Trophoblast cell (in vitro differentiated cells and primary cell): Measurements from ENCODE around the gene MAP2K6.
A peak's percentile ranks its signal among the peaks of the same experiment; 100 is the strongest.

Experiments used
- DNase-seq, 2 donors: peaks; one replicate each; pipeline ENCODE4 v3.0.0-alpha.2; 2016
- H2AFZ ChIP-seq: 2 replicates; pipeline ENCODE4 v1.6.1; 2013; ENCODE audit warnings: low read length, moderate library complexity, mild to moderate bottlenecking; ENCODE audit not compliant: insufficient read depth, poor library complexity
- H2AK5ac ChIP-seq: 2 replicates; pipeline ENCODE4 v1.6.1; 2013; ENCODE audit warnings: mild to moderate bottlenecking, low read length
- H2BK120ac ChIP-seq: 2 replicates; pipeline ENCODE4 v1.6.1; 2013; ENCODE audit warnings: low read length, mild to moderate bottlenecking, moderate library complexity; ENCODE audit not compliant: insufficient read depth, poor library complexity
- H2BK12ac ChIP-seq: 2 replicates; pipeline ENCODE4 v1.6.1; 2013; ENCODE audit warnings: mild to moderate bottlenecking, low read length, moderate library complexity
- H2BK5ac ChIP-seq: 2 replicates; pipeline ENCODE4 v1.6.1; 2013; ENCODE audit warnings: low read length, low read depth, moderate library complexity, mild to moderate bottlenecking; ENCODE audit not compliant: poor library complexity
- H3K14ac ChIP-seq: 2 replicates; pipeline ENCODE4 v1.6.1; 2013; ENCODE audit warnings: mild to moderate bottlenecking, low read length
- H3K18ac ChIP-seq: 2 replicates; pipeline ENCODE4 v1.6.1; 2013; ENCODE audit warnings: mild to moderate bottlenecking, low read length
- H3K23ac ChIP-seq: 2 replicates; pipeline ENCODE4 v1.6.1; 2013; ENCODE audit warnings: low read length
- H3K27ac ChIP-seq: 2 replicates; pipeline ENCODE4 v1.5.1; 2013; ENCODE audit warnings: low read depth, mild to moderate bottlenecking, inconsistent platforms, low read length, moderate library complexity
- H3K27me3 ChIP-seq: 2 replicates; pipeline ENCODE4 v1.6.1; 2013; ENCODE audit warnings: inconsistent platforms, mild to moderate bottlenecking, low read length, moderate library complexity; ENCODE audit not compliant: insufficient read depth
- H3K36me3 ChIP-seq, 2 experiments: 1 replicate in 1 of 2; 2 replicates in 1 of 2; pipeline ENCODE4 v1.6.1; 2013; ENCODE audit warnings: low read length in 2 of 2, mild to moderate bottlenecking in 2 of 2, moderate library complexity in 1 of 2; ENCODE audit not compliant: insufficient read depth in 2 of 2, control insufficient read depth in 1 of 2
- H3K4ac ChIP-seq: 2 replicates; pipeline ENCODE4 v1.6.1; 2013; ENCODE audit warnings: low read depth, mild to moderate bottlenecking, low read length, moderate library complexity
- H3K4me1 ChIP-seq, 2 experiments: 1 replicate in 1 of 2; 2 replicates in 1 of 2; pipeline ENCODE4 v1.6.1; 2013; ENCODE audit warnings: low read length in 2 of 2, mild to moderate bottlenecking in 2 of 2, moderate library complexity in 1 of 2; ENCODE audit not compliant: insufficient read depth in 2 of 2, control insufficient read depth in 1 of 2
- H3K4me2 ChIP-seq: 2 replicates; pipeline ENCODE4 v1.6.1; 2013; ENCODE audit warnings: inconsistent platforms, mild to moderate bottlenecking, low read length, moderate library complexity
- H3K4me3 ChIP-seq: 2 replicates; pipeline ENCODE4 v1.5.1; 2013; ENCODE audit warnings: mild to moderate bottlenecking, low read depth, low read length, inconsistent platforms
- H3K79me1 ChIP-seq: one replicate; pipeline ENCODE4 v1.6.1; 2013; ENCODE audit warnings: low read length
- H3K79me2 ChIP-seq: 2 replicates; pipeline ENCODE4 v1.6.1; 2013; ENCODE audit warnings: low read length, mild to moderate bottlenecking; ENCODE audit not compliant: control insufficient read depth, insufficient read depth, poor library complexity
- H3K9ac ChIP-seq: 2 replicates; pipeline ENCODE4 v1.6.1; 2013; ENCODE audit warnings: mild to moderate bottlenecking, low read length
- H3K9me3 ChIP-seq: 2 replicates; pipeline ENCODE4 v1.6.1; 2013; ENCODE audit warnings: low read depth, mild to moderate bottlenecking, control low read depth, inconsistent platforms, low read length; ENCODE audit not compliant: insufficient read depth
- H4K12ac ChIP-seq: 2 replicates; pipeline ENCODE4 v1.6.1; 2013; ENCODE audit warnings: low read depth, mild to moderate bottlenecking, low read length, moderate library complexity
- H4K8ac ChIP-seq: 2 replicates; pipeline ENCODE4 v1.6.1; 2013; ENCODE audit warnings: low read depth, mild to moderate bottlenecking, low read length, moderate library complexity
- H4K91ac ChIP-seq: one replicate; pipeline ENCODE4 v1.6.1; 2013; ENCODE audit warnings: low read depth, mild to moderate bottlenecking, low read length, moderate library complexity
- WGBS: extraction: QIAGEN DNeasy Blood & Tissue Kit; methylation state at CpG from one replicate; pipeline ENCODE4 v1.1.7; 2013; ENCODE audit warnings: missing lambda C conversion rate; ENCODE audit not compliant: insufficient read length, insufficient coverage; ENCODE audit errors: extremely low coverage; 5-methylcytosine and 5-hydroxymethylcytosine counted together

The MAP2K6 gene

DNA sequence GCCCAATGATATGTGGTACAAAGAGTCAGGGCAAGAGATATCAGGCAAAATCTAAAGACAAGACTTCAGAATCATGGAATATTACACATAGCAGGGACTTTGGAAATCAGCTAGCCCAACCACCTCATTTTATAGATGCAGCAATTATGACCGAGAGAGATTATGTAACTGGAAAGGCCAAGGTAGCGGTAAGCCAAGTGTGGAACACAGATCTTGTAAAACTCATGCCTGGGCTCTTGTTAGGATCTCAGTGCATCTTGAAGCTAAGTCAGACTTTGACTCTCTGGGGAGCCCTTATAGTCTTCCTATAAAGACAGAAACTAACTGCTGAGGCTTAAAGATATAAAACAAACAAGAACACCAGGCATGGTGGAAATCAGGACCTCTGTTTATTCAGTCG, 18.6 kb downstream of the MAP2K6 start:
- Histone ChIP-seq H4K8ac (no peak overlapping the region), H3K79me2 (no peaks in the 10 kb centered on the region), H3K27me3 (no peaks in the 10 kb centered on the region), H2BK5ac (no peak overlapping the region), H2BK12ac (no peak overlapping the region), H4K91ac (no peak overlapping the region), H2BK120ac (no peak overlapping the region), H3K4me1 (peaks cover 0 to 2% of the 10 kb centered on the region in 2 experiments), H3K36me3 (no peaks in the 10 kb centered on the region), H3K4me2 (no peak overlapping the region), H3K4me3 (no peak overlapping the region), H3K23ac (no peak overlapping the region), H3K9ac (no peak overlapping the region), H2AFZ (no peak overlapping the region), H3K4ac (no peak overlapping the region), H2AK5ac (no peak overlapping the region), H3K79me1 (peaks cover 5% of the 10 kb centered on the region), H3K14ac (no peak overlapping the region), H3K9me3 (no peaks in the 10 kb centered on the region), H3K27ac (no peak overlapping the region), H3K18ac (no peak overlapping the region), H4K12ac (no peak overlapping the region)
- WGBS = no CpG with 5 or more reads among the region's 3 CpGs
- DNase-seq = no peak

GRCh38 chr17:69434164-69434579, 19.7 kb downstream of the MAP2K6 start:
- Histone ChIP-seq H4K91ac (no peak overlapping the region), H2BK12ac (no peak overlapping the region), H3K36me3 (no peaks in the 10 kb centered on the region), H3K4me1 (peaks cover 0 to 2% of the 10 kb centered on the region in 2 experiments), H4K12ac (no peak overlapping the region), H2AFZ (no peak overlapping the region), H3K27me3 (no peaks in the 10 kb centered on the region), H3K14ac (no peak overlapping the region), H3K79me1 (peaks cover 3% of the 10 kb centered on the region), H3K79me2 (no peaks in the 10 kb centered on the region), H3K27ac (no peak overlapping the region), H3K18ac (no peak overlapping the region), H2BK5ac (no peak overlapping the region), H3K4me3 (no peak overlapping the region), H4K8ac (no peak overlapping the region), H3K9ac (no peak overlapping the region), H3K4ac (no peak overlapping the region), H2AK5ac (no peak overlapping the region), H3K23ac (no peak overlapping the region), H3K4me2 (no peak overlapping the region), H3K9me3 (no peaks in the 10 kb centered on the region), H2BK120ac (no peak overlapping the region)
- no CpG with 5 or more reads among the region's 3 CpGs for WGBS
- DNase-seq = no peak

DNA sequence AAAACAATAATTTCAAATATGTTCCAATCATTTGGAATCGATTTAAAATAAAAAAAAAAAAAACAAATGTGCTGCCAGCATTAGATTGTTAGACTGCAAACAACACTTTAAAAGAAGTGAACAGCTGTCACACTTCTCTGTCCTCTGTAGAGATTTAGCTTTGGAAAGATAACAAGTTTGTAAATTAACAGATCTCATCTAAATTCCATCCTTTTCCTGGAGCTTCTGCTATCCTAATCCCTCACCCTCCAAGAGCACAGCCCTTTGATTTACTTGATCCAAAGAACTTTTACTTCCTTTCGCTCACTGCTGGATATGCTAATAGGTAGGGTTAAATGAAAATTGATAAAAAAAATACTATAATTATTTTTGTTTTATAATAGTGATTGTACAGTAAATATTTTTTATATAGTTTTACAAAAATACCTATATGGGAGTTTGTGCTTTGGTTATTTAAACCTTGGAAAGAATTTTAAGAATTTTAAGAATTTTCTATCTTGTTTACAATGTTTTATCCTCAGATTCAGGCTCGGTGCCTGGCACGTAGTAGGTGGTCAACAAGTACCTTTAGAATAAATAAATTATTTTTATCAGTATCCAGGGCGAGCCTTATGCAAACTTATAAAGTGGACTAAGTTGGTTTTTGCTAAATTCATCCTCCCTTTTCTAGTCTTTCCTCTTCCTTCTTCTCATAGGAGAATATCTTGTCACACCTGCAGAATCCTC, 21.6 kb downstream of the MAP2K6 start:
- H3K27ac ChIP-seq = no peak overlapping the region
- no peak overlapping the region for H3K23ac ChIP-seq
- H3K18ac ChIP-seq = no peak overlapping the region
- H4K8ac ChIP-seq = no peak overlapping the region
- no peak overlapping the region for H3K4me3 ChIP-seq
- H3K14ac ChIP-seq = no peak overlapping the region
- no peaks in the 10 kb centered on the region for H3K79me2 ChIP-seq
- no peak overlapping the region for H2AK5ac ChIP-seq
- no peak overlapping the region for H4K12ac ChIP-seq
- H2BK5ac ChIP-seq = no peak overlapping the region
- no peak overlapping the region for H2BK120ac ChIP-seq
- no peak overlapping the region for H3K9ac ChIP-seq
- no peak overlapping the region for H2BK12ac ChIP-seq
- no peak overlapping the region for H2AFZ ChIP-seq
- no peaks in the 10 kb centered on the region for H3K36me3 ChIP-seq
- no peak overlapping the region for H3K4me2 ChIP-seq
- H3K27me3 ChIP-seq = no peaks in the 10 kb centered on the region
- H3K4me1 ChIP-seq = no peaks in the 10 kb centered on the region
- no peaks in the 10 kb centered on the region for H3K79me1 ChIP-seq
- no peaks in the 10 kb centered on the region for H3K9me3 ChIP-seq
- H4K91ac ChIP-seq = no peak overlapping the region
- no peak overlapping the region for H3K4ac ChIP-seq
- no peak for DNase-seq
- no CpG with 5 or more reads among the region's 5 CpGs for WGBS

GRCh38 chr17:69437475-69437874, 23.0 kb downstream of the MAP2K6 start:
- H2BK5ac ChIP-seq = no peak overlapping the region
- no peak overlapping the region for H3K23ac ChIP-seq
- H3K14ac ChIP-seq = no peak overlapping the region
- no peaks in the 10 kb centered on the region for H3K4me1 ChIP-seq
- no peak overlapping the region for H3K4ac ChIP-seq
- H4K12ac ChIP-seq = no peak overlapping the region
- no CpG with 5 or more reads among the region's 1 CpG for WGBS
- H3K9me3 ChIP-seq = no peaks in the 10 kb centered on the region
- H3K79me2 ChIP-seq = no peaks in the 10 kb centered on the region
- H3K79me1 ChIP-seq = no peaks in the 10 kb centered on the region
- no peak overlapping the region for H2AK5ac ChIP-seq
- no peak overlapping the region for H2AFZ ChIP-seq
- H3K4me3 ChIP-seq = no peak overlapping the region
- no peak overlapping the region for H3K4me2 ChIP-seq
- peak in 1 of 2 donors; percentile 54 for DNase-seq
- H3K27me3 ChIP-seq = no peaks in the 10 kb centered on the region
- H3K18ac ChIP-seq = no peak overlapping the region
- no peak overlapping the region for H3K27ac ChIP-seq
- H3K9ac ChIP-seq = no peak overlapping the region
- no peak overlapping the region for H4K91ac ChIP-seq
- H4K8ac ChIP-seq = no peak overlapping the region
- no peak overlapping the region for H2BK120ac ChIP-seq
- H2BK12ac ChIP-seq = no peak overlapping the region
- no peaks in the 10 kb centered on the region for H3K36me3 ChIP-seq
